NCI-H82 treated with DMSO at 0.1 percent for 48 hours (cell line): ENCODE data around the gene HDAC7.
"Not testable (repeated sequence)": the region's sequence is repeated elsewhere in the genome, so short reads cannot be mapped to it uniquely, and the experiment has no call there.

Source experiments
- DNase-seq: peaks from one replicate; lab custom pipeline; 2025; ENCODE audit not compliant: unreplicated experiment; lab: John Stamatoyannopoulos, UW

The HDAC7 gene

GRCh38 chr12:47850153-47851084 is 30.7 kb upstream of the HDAC7 start:
- DNase-seq: no peak

- DNase-seq: no peak
These were observed 29.6 kb upstream of the HDAC7 start for GRCh38 chr12:47849261-47849660.

GRCh38 chr12:47848853-47849252 is 29.1 kb upstream of the HDAC7 start:
- no peak for DNase-seq

GRCh38 chr12:47846294-47846996 is 26.7 kb upstream of the HDAC7 start:
- no peak for DNase-seq

GRCh38 chr12:47845081-47845480 is 25.4 kb upstream of the HDAC7 start:
- DNase-seq: no peak

- DNase-seq: no peak
These were observed 24.7 kb upstream of the HDAC7 start for GRCh38 chr12:47844264-47845019.

- no peak for DNase-seq
These were observed 23.7 kb upstream of the HDAC7 start for GRCh38 chr12:47843226-47843980.

GRCh38 chr12:47842543-47842942 is 22.8 kb upstream of the HDAC7 start:
- not testable (repeated sequence) for DNase-seq

GRCh38 chr12:47841910-47842309 is 22.2 kb upstream of the HDAC7 start:
- no peak for DNase-seq

GRCh38 chr12:47841501-47841900 is 21.8 kb upstream of the HDAC7 start:
- no peak for DNase-seq

GRCh38 chr12:47840571-47840970 is 20.9 kb upstream of the HDAC7 start:
- DNase-seq: no peak

GRCh38 chr12:47839214-47839876 is 19.6 kb upstream of the HDAC7 start:
- no peak for DNase-seq

- no peak for DNase-seq
These were observed 18.7 kb upstream of the HDAC7 start for GRCh38 chr12:47838286-47838931.

- DNase-seq: peak; percentile 16
These were observed 17.8 kb upstream of the HDAC7 start for GRCh38 chr12:47837190-47838171.

GRCh38 chr12:47835831-47836155 is 16.1 kb upstream of the HDAC7 start:
- no peak for DNase-seq

- DNase-seq: no peak
These were observed 15.5 kb upstream of the HDAC7 start for GRCh38 chr12:47835006-47835830.

- DNase-seq: no peak
These were observed 14.6 kb upstream of the HDAC7 start for GRCh38 chr12:47834199-47834903.
